ENCODE data around the gene DEPP1. TPM values are rescaled to one million over a fixed set of nuclear protein-coding genes. Genes with fewer than 3 reads are reported as not detected.

The DEPP1 gene
- total and polyA plus RNA-seq, 2 of the 13 experiments (the other 11 are each of a cell fraction or from before 2014, with no cell fraction given) = 14.8 to 270 TPM

DNA sequence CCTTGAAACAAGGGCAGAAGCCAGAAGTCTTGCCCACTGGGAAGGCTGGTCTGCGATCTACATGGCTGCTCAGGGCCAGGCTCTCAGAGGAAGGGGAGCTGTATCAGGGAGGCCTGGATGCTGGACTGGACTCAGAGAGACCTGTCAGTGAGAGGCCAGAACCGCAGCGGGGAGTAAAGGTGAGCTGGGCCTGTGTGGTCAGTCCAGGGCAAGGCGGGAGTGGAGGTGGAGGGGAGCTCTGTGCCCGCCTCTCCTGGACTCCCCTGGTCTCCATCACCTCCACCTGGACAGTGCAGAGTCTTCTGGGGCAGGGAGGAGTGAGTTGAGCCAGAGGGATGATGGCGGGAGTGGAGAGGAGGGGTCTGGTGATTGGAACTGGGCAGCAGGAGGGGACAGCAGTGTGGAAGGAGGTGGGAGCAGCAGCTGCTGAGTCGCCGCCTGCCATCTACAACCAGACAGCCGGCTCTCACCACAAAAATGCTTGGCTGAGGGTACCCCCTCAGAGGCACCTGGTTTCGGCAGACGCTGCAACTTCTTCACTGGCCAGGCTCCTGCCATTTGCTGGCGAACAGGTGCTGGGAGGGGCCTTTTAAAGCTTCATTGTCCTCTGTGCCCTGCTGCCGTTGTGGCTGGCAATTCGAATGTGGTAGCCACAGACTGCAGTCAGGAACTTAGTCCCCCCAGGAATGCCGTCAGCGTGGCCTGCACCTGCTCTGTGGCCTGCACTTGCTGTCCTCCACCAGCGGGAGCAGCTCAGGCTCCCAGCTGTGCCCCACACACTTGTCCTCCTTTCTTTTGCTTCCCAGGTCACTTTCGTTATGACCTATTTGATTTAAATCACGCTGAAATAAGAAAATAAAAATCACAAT lies 15.5 kb downstream of the DEPP1 start (continued):
- TF ChIP-seq MAZ (IDR thresholded peaks at IDR 0.05; ENCODE audit: borderline replicate concordance, low read depth, low read length) (no peak), MAZ (CRISPR knock-in tag; IDR thresholded peaks at IDR 0.05; ENCODE audit: low read depth) (no peak), AGO2 (optimal IDR thresholded peaks at IDR 0.05; ENCODE audit: low read depth, low read length) (peak; percentile 48), ZFY (CRISPR knock-in tag; IDR thresholded peaks at IDR 0.05) (peak; percentile 40; the same call in 1 of the 2 replicates), MYC (CRISPR knock-in tag; IDR thresholded peaks at IDR 0.05; ENCODE audit: borderline replicate concordance) (0 out of 2 replicates have a peak, but pooled peaks have one; percentile 28), ZNF543 (CRISPR knock-in tag; IDR thresholded peaks at IDR 0.05) (no peak), PAWR (CRISPR knock-in tag; IDR thresholded peaks at IDR 0.05; ENCODE audit: borderline replicate concordance) (no peak), HOXA7 (CRISPR knock-in tag; IDR thresholded peaks at IDR 0.05) (no peak), TEAD3 (CRISPR knock-in tag; optimal IDR thresholded peaks at IDR 0.05; ENCODE audit: borderline replicate concordance) (peak; percentile 69)
- TF ChIP-seq, protein P1, sequence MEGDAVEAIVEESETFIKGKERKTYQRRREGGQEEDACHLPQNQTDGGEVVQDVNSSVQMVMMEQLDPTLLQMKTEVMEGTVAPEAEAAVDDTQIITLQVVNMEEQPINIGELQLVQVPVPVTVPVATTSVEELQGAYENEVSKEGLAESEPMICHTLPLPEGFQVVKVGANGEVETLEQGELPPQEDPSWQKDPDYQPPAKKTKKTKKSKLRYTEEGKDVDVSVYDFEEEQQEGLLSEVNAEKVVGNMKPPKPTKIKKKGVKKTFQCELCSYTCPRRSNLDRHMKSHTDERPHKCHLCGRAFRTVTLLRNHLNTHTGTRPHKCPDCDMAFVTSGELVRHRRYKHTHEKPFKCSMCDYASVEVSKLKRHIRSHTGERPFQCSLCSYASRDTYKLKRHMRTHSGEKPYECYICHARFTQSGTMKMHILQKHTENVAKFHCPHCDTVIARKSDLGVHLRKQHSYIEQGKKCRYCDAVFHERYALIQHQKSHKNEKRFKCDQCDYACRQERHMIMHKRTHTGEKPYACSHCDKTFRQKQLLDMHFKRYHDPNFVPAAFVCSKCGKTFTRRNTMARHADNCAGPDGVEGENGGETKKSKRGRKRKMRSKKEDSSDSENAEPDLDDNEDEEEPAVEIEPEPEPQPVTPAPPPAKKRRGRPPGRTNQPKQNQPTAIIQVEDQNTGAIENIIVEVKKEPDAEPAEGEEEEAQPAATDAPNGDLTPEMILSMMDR (CRISPR knock-in tag; IDR thresholded peaks at IDR 0.05) = peak; percentile 36
- TF ChIP-seq, protein P2, sequence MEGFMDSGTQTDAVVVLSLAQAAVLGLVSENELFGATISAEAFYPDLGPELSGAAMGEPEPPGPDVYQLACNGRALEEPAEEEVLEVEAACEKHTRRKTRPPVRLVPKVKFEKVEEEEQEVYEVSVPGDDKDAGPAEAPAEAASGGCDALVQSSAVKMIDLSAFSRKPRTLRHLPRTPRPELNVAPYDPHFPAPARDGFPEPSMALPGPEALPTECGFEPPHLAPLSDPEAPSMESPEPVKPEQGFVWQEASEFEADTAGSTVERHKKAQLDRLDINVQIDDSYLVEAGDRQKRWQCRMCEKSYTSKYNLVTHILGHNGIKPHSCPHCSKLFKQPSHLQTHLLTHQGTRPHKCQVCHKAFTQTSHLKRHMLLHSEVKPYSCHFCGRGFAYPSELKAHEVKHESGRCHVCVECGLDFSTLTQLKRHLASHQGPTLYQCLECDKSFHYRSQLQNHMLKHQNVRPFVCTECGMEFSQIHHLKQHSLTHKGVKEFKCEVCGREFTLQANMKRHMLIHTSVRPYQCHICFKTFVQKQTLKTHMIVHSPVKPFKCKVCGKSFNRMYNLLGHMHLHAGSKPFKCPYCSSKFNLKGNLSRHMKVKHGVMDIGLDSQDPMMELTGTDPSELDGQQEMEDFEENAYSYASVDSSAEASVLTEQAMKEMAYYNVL (CRISPR knock-in tag; IDR thresholded peaks at IDR 0.05; ENCODE audit: borderline replicate concordance) = 0 out of 2 replicates have a peak, but pooled peaks have one; percentile 29
- TF ChIP-seq, protein P3, sequence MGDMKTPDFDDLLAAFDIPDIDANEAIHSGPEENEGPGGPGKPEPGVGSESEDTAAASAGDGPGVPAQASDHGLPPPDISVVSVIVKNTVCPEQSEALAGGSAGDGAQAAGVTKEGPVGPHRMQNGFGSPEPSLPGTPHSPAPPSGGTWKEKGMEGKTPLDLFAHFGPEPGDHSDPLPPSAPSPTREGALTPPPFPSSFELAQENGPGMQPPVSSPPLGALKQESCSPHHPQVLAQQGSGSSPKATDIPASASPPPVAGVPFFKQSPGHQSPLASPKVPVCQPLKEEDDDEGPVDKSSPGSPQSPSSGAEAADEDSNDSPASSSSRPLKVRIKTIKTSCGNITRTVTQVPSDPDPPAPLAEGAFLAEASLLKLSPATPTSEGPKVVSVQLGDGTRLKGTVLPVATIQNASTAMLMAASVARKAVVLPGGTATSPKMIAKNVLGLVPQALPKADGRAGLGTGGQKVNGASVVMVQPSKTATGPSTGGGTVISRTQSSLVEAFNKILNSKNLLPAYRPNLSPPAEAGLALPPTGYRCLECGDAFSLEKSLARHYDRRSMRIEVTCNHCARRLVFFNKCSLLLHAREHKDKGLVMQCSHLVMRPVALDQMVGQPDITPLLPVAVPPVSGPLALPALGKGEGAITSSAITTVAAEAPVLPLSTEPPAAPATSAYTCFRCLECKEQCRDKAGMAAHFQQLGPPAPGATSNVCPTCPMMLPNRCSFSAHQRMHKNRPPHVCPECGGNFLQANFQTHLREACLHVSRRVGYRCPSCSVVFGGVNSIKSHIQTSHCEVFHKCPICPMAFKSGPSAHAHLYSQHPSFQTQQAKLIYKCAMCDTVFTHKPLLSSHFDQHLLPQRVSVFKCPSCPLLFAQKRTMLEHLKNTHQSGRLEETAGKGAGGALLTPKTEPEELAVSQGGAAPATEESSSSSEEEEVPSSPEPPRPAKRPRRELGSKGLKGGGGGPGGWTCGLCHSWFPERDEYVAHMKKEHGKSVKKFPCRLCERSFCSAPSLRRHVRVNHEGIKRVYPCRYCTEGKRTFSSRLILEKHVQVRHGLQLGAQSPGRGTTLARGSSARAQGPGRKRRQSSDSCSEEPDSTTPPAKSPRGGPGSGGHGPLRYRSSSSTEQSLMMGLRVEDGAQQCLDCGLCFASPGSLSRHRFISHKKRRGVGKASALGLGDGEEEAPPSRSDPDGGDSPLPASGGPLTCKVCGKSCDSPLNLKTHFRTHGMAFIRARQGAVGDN (CRISPR knock-in tag; IDR thresholded peaks at IDR 0.05) = peak; percentile 63
- TF ChIP-seq, protein P4, sequence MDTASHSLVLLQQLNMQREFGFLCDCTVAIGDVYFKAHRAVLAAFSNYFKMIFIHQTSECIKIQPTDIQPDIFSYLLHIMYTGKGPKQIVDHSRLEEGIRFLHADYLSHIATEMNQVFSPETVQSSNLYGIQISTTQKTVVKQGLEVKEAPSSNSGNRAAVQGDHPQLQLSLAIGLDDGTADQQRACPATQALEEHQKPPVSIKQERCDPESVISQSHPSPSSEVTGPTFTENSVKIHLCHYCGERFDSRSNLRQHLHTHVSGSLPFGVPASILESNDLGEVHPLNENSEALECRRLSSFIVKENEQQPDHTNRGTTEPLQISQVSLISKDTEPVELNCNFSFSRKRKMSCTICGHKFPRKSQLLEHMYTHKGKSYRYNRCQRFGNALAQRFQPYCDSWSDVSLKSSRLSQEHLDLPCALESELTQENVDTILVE (CRISPR knock-in tag; IDR thresholded peaks at IDR 0.05) = no peak
- TF ChIP-seq, protein P5, sequence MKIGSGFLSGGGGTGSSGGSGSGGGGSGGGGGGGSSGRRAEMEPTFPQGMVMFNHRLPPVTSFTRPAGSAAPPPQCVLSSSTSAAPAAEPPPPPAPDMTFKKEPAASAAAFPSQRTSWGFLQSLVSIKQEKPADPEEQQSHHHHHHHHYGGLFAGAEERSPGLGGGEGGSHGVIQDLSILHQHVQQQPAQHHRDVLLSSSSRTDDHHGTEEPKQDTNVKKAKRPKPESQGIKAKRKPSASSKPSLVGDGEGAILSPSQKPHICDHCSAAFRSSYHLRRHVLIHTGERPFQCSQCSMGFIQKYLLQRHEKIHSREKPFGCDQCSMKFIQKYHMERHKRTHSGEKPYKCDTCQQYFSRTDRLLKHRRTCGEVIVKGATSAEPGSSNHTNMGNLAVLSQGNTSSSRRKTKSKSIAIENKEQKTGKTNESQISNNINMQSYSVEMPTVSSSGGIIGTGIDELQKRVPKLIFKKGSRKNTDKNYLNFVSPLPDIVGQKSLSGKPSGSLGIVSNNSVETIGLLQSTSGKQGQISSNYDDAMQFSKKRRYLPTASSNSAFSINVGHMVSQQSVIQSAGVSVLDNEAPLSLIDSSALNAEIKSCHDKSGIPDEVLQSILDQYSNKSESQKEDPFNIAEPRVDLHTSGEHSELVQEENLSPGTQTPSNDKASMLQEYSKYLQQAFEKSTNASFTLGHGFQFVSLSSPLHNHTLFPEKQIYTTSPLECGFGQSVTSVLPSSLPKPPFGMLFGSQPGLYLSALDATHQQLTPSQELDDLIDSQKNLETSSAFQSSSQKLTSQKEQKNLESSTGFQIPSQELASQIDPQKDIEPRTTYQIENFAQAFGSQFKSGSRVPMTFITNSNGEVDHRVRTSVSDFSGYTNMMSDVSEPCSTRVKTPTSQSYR (CRISPR knock-in tag; IDR thresholded peaks at IDR 0.05; ENCODE audit: borderline replicate concordance) = 0 out of 2 replicates have a peak, but pooled peaks have one; percentile 12
- TF ChIP-seq, protein P6, sequence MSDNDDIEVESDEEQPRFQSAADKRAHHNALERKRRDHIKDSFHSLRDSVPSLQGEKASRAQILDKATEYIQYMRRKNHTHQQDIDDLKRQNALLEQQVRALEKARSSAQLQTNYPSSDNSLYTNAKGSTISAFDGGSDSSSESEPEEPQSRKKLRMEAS (IDR thresholded peaks at IDR 0.05) = peak; percentile 62
